ENCODE measurements around the gene AKT2.

- TF ChIP-seq POLR2AphosphoS5 (IDR thresholded peaks at IDR 0.05) (no peak), SMC3 (conservative IDR thresholded peaks at IDR 0.05; ENCODE audit: poor library complexity) (no peak), EZH2 (IDR thresholded peaks at IDR 0.05; ENCODE audit: borderline replicate concordance, insufficient read depth, low read length, poor library complexity, severe bottlenecking) (no peak), CTCF (IDR thresholded peaks at IDR 0.05; ENCODE audit: poor library complexity, severe bottlenecking) (no peak), TAF1 (IDR thresholded peaks at IDR 0.05; ENCODE audit: low read depth) (no peak), MXI1 (conservative IDR thresholded peaks at IDR 0.05; ENCODE audit: poor library complexity, severe bottlenecking) (no peak), RAD21 (conservative IDR thresholded peaks at IDR 0.05) (no peak), REST (IDR thresholded peaks at IDR 0.05; ENCODE audit: borderline replicate concordance) (no peak)
Observed at GRCh38 chr19:40263440-40264313, 21.5 kb downstream of the AKT2 start.

Measured in neural cell (in vitro differentiated cells).